K562 treated with DMSO at 1 percent for 12 hours (cell line): ENCODE results near the gene NOXA1. TPM values are rescaled to one million over a fixed set of nuclear protein-coding genes. Genes with fewer than 3 reads are reported as not detected.

Experiments
- total RNA-seq: library from RNA; unstranded; fragments of 300-600 nt; gene quantifications from 2 replicates; pipeline ENCODE4 v1.2.3, GENCODE V29; 2022; ENCODE audit not compliant: insufficient read depth

NOXA1 gene, protein sequence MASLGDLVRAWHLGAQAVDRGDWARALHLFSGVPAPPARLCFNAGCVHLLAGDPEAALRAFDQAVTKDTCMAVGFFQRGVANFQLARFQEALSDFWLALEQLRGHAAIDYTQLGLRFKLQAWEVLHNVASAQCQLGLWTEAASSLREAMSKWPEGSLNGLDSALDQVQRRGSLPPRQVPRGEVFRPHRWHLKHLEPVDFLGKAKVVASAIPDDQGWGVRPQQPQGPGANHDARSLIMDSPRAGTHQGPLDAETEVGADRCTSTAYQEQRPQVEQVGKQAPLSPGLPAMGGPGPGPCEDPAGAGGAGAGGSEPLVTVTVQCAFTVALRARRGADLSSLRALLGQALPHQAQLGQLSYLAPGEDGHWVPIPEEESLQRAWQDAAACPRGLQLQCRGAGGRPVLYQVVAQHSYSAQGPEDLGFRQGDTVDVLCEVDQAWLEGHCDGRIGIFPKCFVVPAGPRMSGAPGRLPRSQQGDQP
- 1.6 TPM in 2 replicates for total RNA-seq

DNA sequence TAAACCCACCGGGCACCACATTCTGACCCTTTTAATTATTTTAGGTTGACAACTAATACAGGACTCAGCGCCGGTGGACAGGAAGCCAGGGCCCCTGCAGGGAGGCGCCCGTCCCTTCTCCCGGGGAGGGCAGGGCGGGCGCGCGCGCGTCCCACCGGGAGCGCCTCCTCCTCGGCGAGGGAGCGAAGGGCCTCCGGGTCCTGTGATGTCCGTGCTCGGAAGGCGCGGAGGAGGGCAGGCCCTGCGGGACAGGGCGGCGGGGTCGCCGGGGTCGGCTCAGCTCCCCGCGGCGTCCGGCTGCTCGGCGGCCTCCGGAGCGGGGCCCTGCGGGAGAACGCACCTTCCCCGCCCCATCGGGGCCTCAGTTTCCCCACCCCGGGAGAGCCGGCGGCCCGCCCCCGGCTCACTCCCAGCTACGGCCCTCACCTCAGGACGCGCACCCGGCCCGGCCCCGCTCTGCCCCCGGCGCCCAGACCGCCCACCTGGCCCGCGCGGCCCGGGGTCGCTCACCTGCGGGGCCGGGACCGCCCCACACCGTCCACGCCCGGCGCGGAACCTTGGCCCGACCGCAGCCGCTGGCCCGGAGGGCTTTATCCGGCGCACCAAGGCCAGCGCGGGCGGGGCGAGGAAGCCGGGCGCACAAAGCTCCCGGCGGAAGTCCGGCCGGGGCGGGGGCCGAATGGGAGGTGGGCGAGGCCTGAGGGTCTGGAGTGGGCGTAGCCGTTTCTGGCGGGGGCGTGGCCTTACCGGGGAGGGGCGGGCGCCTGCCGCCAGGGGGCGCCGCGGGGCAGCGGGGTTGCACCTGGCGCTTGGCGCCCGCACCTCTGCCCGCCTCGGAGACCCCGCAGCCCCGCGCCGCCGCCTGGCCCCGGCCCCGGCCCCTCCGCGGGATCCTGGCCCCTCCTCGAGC, at the start of gene NOXA1, which contains the start of gene EXD3:
Gene NOXA1 (plus strand): TSS at position 790 of the 910 bp plus-strand sequence. CDS start 137 bp downstream, outside the sequence.
Gene EXD3 (minus strand): TSS at position 559 of the 910 bp plus-strand sequence. CDS start 27,805 bp downstream, outside the sequence.

DNA sequence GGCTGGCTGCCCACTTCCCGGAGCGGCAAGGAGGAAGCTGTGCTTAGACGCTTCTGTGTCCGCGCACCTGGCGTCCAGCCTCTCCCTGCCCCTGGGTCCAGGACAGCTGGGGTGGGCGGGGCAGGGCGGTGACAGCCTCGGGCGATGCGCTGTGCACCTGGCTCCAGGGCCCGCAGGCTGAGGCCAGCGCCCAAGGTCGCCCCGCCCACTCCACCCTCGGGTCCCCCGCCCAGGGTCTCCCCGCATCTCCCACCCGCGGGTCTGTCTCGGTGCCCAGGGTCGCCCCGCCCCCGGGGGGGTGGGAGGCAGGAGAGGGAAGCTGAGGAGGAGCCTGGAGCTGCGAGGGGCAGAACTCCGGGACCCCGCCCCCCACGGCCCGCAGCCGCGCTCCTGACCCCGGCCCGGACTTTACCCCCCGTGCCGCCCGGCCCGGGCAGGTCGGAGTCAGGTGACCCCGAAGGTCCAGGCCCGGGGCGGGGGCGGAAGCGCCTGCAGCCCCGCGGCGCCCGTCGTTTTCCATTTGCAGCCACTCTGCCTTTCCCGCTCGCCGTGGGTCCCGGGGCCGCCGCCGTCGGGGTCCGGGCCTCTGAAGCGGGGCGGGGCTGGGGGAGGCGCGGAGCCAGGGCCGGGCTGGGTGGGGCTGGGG, 18.2 kb downstream of the NOXA1 start, which contains the start of gene ENTPD8:
Gene ENTPD8 (minus strand): TSS at position 69 of the 646 bp plus-strand sequence. CDS start 3,072 bp downstream, outside the sequence.

DNA sequence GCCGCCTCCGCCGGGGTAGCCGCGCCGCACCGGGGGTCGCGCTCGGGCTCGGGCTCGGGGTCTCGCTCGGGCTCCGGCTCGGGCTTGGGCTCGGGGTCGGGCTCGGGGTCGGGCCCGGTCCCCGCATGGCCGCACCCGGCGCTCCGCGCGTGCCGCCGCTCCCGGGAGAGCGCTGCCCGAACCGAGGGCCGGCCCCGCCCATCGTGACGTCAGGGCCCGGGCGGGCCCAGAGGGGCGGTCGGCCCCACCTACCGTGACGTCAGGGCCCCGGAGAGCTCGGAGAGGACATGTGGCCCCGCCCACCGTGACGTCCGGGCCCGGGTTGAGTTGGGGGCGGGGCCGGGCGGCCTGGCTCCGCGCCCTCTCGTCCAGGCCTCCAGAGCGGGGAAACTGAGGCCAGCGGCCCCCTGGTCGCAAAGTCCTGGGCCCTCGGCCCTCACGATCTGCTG, 36.0 kb downstream of the NOXA1 start, which contains the start of gene NSMF:
Gene NSMF (minus strand): TSS at position 183 of the 449 bp plus-strand sequence. CDS start 232 bp downstream, outside the sequence.

Other genes with a start within 250 kb of the NOXA1 start
- gene ANAPC2, start 234.8 kb upstream of the NOXA1 start, total RNA-seq: 35.8 and 51.1 TPM in 2 replicates
- gene SSNA1, start 234.7 kb upstream of the NOXA1 start, total RNA-seq: 138 and 226 TPM in 2 replicates
- gene TPRN, start 222.7 kb upstream of the NOXA1 start, total RNA-seq: 23.4 and 26.9 TPM in 2 replicates
- 54.3 and 56.7 TPM in 2 replicates for gene TMEM203, start 217.7 kb upstream of the NOXA1 start, total RNA-seq
- gene NDOR1, start 217.7 kb upstream of the NOXA1 start, total RNA-seq: 12.6 and 31.3 TPM in 2 replicates
- gene RNF208, start 201.2 kb upstream of the NOXA1 start, total RNA-seq: 7.4 and 10.2 TPM in 2 replicates
- gene CYSRT1, start 198.2 kb upstream of the NOXA1 start, total RNA-seq: 0.98 TPM in 1 of 2 replicates, not detected in the other
- gene RNF224, start 195.9 kb upstream of the NOXA1 start, total RNA-seq: not detected in 2 replicates
- gene SLC34A3, start 192.5 kb upstream of the NOXA1 start, total RNA-seq: not detected in 2 replicates
- gene TUBB4B, start 182.1 kb upstream of the NOXA1 start, total RNA-seq: 804 and 847 TPM in 2 replicates
- gene STPG3, start 172.1 kb upstream of the NOXA1 start, total RNA-seq: not detected in 2 replicates
- 77.5 and 88.0 TPM in 2 replicates for gene NELFB, start 168.1 kb upstream of the NOXA1 start, total RNA-seq
- 52.4 and 66.1 TPM in 2 replicates for gene TOR4A, start 145.7 kb upstream of the NOXA1 start, total RNA-seq
- 15.8 and 25.4 TPM in 2 replicates for gene NRARP, start 121.1 kb upstream of the NOXA1 start, total RNA-seq
- 10.2 and 10.6 TPM in 2 replicates for gene EXD3, start 231 bp upstream of the NOXA1 start, total RNA-seq
- 0.38 TPM in 1 of 2 replicates, not detected in the other for gene ENTPD8, start 18.0 kb downstream of the NOXA1 start, total RNA-seq
- gene NSMF, start 35.9 kb downstream of the NOXA1 start, total RNA-seq: 34.2 and 45.7 TPM in 2 replicates
- gene PNPLA7, start 127.0 kb downstream of the NOXA1 start, total RNA-seq: 0.81 and 1.3 TPM in 2 replicates
- 82.9 and 176 TPM in 2 replicates for gene MRPL41, start 128.5 kb downstream of the NOXA1 start, total RNA-seq
- gene DPH7, start 155.5 kb downstream of the NOXA1 start, total RNA-seq: 28.5 and 40.4 TPM in 2 replicates
- gene ZMYND19, start 167.1 kb downstream of the NOXA1 start, total RNA-seq: 42.7 and 44.0 TPM in 2 replicates
- 43.1 and 49.9 TPM in 2 replicates for gene ARRDC1, start 182.3 kb downstream of the NOXA1 start, total RNA-seq
- gene EHMT1, start 195.6 kb downstream of the NOXA1 start, total RNA-seq: 35.9 and 58.9 TPM in 2 replicates